Measurements from ENCODE around the gene ERBB4. TPM values are rescaled to one million over a fixed set of nuclear protein-coding genes. Genes with fewer than 3 reads are reported as not detected.

The ERBB4 gene
- total RNA-seq, 1 experiment from 2014 or later: 0.04 TPM

DNA sequence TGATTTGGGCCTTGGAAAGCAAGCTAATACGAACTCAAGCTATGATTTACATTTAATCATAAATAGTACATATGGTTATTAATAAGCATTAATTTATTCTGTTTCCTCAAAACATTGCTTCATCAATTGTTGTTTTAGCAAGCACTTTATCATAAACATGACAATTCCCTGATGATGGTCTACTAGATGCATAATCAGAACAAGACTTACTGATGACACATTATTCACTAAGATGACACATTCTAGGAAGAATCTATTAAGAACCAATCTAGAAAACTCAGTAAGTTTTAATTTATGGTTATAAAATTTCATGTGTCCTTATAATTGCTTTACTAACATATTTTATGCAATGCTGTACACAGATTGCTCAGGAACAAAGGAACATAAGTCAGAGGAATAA is 815.2 kb downstream of the ERBB4 start:
- WGBS (ENCODE audit: extremely low coverage, insufficient read length, low lambda C conversion rate): no CpG with 5 or more reads among the region's 1 CpG
- no peaks in the 10 kb centered on the region for H3K23me2 ChIP-seq (ENCODE audit: insufficient read length, low read depth, low read length, poor library complexity, severe bottlenecking)
- H3K4me1 Mint-ChIP-seq: no peaks in the 10 kb centered on the region; a peak in 1 of 4 replicates

More for the DNA sequence above, 815.2 kb downstream of the ERBB4 start:
- H2AFZ ChIP-seq (ENCODE audit: low read length): no peak overlapping the region
- H3K14ac ChIP-seq (ENCODE audit: insufficient read depth, low read length): no peak overlapping the region
- no peak overlapping the region for H3K27ac ChIP-seq (ENCODE audit: insufficient read length, low read depth, low read length)
- no peak overlapping the region for H3K56ac ChIP-seq (ENCODE audit: insufficient read length, low read depth, low read length)
- Mint-ChIP-seq H3K36me3 (ENCODE audit: insufficient read depth in 1 of 3, low read depth in 3 of 3) (no peaks in the 10 kb centered on the region), H3K27ac (no peak overlapping the region), H3K4me3 (no peak overlapping the region), H3K27me3 (ENCODE audit: low read depth) (no peaks in the 10 kb centered on the region), H3K9me3 (no peaks in the 10 kb centered on the region)
- no peak overlapping the region for H4K5ac ChIP-seq (ENCODE audit: insufficient read length, low read depth, low read length)
- no peak overlapping the region for H4K91ac ChIP-seq (ENCODE audit: insufficient read length, low read depth, low read length)
- no peak overlapping the region for H2BK12ac ChIP-seq (ENCODE audit: insufficient read length, low read depth, low read length)
- H3K27me3 ChIP-seq (ENCODE audit: insufficient read depth, low read length): no peaks in the 10 kb centered on the region
- H3K4me2 ChIP-seq (ENCODE audit: insufficient read depth, insufficient read length, low read length): no peak overlapping the region
- H2BK5ac ChIP-seq (ENCODE audit: insufficient read length, low read length): no peak overlapping the region
- no peak overlapping the region for H3K23ac ChIP-seq (ENCODE audit: insufficient read length, low read depth, low read length)
- no peaks in the 10 kb centered on the region for H3K79me1 ChIP-seq (ENCODE audit: insufficient read depth, low read depth, low read length, poor library complexity, severe bottlenecking)
- no peak overlapping the region for H3T11ph ChIP-seq (ENCODE audit: low read length)
- no peak overlapping the region for H3K4ac ChIP-seq (ENCODE audit: low read depth, low read length)
- H3K4me1 ChIP-seq (ENCODE audit: insufficient read depth, low read length): no peaks in the 10 kb centered on the region
- DNase-seq: no peak
- H3K9me3 ChIP-seq (ENCODE audit: control insufficient read depth, low read depth, low read length): no peaks in the 10 kb centered on the region
- H2BK120ac ChIP-seq (ENCODE audit: low read depth, low read length, poor library complexity, severe bottlenecking): no peak overlapping the region
- TF ChIP-seq CTCF (conservative IDR thresholded peaks at IDR 0.05): no peak
- H3K79me2 ChIP-seq (ENCODE audit: insufficient read depth, low read length): no peaks in the 10 kb centered on the region
- no peak overlapping the region for H3K18ac ChIP-seq (ENCODE audit: insufficient read length, low read depth, low read length)
- no peak overlapping the region for H2AK5ac ChIP-seq (ENCODE audit: insufficient read length, low read length)
- no peak overlapping the region for H3K9ac ChIP-seq (ENCODE audit: extremely low read depth, insufficient read length, low read length)
- H2BK20ac ChIP-seq (ENCODE audit: low read depth, low read length, poor library complexity, severe bottlenecking): no peak overlapping the region
- no peak overlapping the region for H4K8ac ChIP-seq (replicated peaks; ENCODE audit: insufficient read length, low read depth, low read length)
- no peak overlapping the region for H2BK15ac ChIP-seq (ENCODE audit: low read depth, low read length)
- no peaks in the 10 kb centered on the region for H4K20me1 ChIP-seq (ENCODE audit: control insufficient read depth, insufficient read depth, insufficient read length)

Measured in H9 (cell line).